H1 (cell line): Measurements from ENCODE around the gene COL5A2. TPM values are rescaled to one million over a fixed set of nuclear protein-coding genes. Genes with fewer than 3 reads are reported as not detected.

ENCODE experiments used
- CBX5 ChIP-seq: fragments of 300-800, 300-1000 bp; sonication (generic); IDR thresholded peaks from 2 replicates; pipeline ENCODE4 v1.7.1; 2016; ENCODE audit warnings: antibody characterized with exemption, low read length, low read depth
- CHD1 ChIP-seq: IDR thresholded peaks from 2 replicates; pipeline ENCODE4 v1.6.1; 2012; ENCODE audit warnings: low read depth, low read length, improper control_type of control experiment
- RFX5 ChIP-seq: IDR thresholded peaks from 2 replicates; pipeline ENCODE4 v1.6.1; 2011; ENCODE audit warnings: low read depth, low read length, improper control_type of control experiment, borderline replicate concordance
- RXRA ChIP-seq: IDR thresholded peaks from 2 replicates; pipeline ENCODE4 v1.6.1; 2011; ENCODE audit warnings: low read depth, mild to moderate bottlenecking, low read length, moderate library complexity; ENCODE audit not compliant: insufficient read depth
- polyA plus RNA-seq, 7 experiments: library from polyadenylated mRNA; depleted of rRNA in 3 of 7; stranded (reverse) in 5 of 7; unstranded in 2 of 7; fragments of >200 nt in 5 of 7; fragments of 200-250 nt in 2 of 7; gene quantifications; 1 replicate in 5 of 7; 2 replicates in 1 of 7; 4 replicates in 1 of 7; pipeline versions ENCODE4 v1.2.1 to v1.2.3, GENCODE V29; 2011 to 2013; ENCODE audit warnings: missing spikeins in 2 of 7, mixed read lengths in 2 of 7
- total RNA-seq: library from RNA; stranded (reverse); fragmentation: NEBNext Ultra II Directional; extraction: Animal tissue kit (Norgen Biotek cat#: 25700); gene quantifications from 2 replicates; pipeline ENCODE4 v1.2.1, GENCODE V29; 2021

Gene COL5A2
- total and polyA plus RNA-seq, 2 of the 8 experiments (the other 6 are each of a cell fraction or from before 2014, with no cell fraction given), result 4.7 to 24.2 TPM

DNA sequence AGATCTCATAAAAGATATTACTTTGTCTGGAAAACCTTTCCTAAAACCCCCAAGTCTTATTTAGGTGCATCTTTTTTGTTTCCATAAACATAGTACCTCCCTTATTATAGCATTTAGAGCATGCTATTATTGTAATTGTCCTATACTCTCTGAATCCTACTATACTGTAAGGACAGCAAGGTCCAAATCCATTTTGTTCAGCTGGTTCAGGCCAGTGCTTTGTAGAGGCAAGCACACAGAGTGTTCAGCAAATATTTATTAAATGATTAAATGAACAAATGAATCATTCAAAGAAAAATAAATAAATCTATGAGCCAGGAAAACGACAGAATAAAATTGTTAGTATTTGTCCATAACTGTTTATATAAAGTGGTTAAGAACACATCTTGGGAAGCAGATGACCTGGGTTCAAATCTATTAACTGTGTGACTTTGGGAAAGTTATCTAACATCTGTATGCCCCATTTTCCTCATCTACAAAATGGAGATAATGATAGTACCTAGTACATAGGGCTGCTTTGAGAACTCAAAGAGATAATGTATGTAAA, 119.4 kb downstream of the COL5A2 start (continued):
- TF ChIP-seq RXRA (no peak), CHD1 (no peak), CBX5 (no peak), RFX5 (no peak)
